CD4-positive, alpha-beta T cell treated with Interleukin-1 beta for 1 hour (primary cell): Measurements from ENCODE around the gene DBR1.
"Not testable (repeated sequence)": the region's sequence is repeated elsewhere in the genome, so short reads cannot be mapped to it uniquely, and the experiment has no call there.

Source experiments
- DNase-seq, 2 donors: peaks; one replicate each; pipeline ENCODE4 v3.0.0-alpha.2; 2020 to 2022

Gene DBR1

DNA sequence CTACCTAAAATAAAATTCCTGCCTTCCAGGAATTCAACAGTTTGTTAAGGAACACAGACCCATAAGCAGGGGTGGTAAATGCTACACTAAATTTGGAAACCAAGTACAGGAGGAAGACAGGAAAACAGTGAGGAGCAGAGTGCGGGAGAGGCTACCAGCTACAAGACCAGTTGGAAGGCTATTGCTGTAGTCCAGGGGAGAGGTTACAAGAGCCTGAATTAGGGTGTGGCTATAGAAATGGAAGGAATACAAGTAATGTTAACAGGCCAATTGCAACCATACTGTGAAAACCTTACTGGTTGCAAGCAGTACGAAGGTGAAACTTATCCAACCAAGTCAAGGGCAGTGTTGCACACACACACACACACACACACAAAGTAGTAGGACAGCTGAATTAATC is 11.5 kb upstream of the DBR1 start:
- no peak for DNase-seq

DNA sequence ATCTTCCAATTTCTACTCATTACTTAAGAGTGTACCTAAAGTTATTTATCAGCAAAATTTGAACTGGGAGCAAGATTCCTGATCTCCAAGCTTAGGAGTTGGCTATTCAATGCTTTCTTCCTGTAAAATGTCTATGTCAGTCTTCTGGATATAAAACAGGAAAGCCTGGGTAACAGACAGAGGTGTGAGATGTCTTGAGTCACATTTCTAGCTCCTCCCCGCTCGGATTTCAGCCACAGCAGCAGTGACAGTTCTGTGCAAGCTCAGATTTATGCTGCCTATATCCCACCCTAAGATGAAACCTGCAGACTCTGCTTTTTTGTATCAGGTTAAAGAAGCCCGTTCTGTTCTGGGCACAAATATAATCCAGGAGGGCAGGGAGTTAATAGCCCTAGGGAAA is 10.3 kb upstream of the DBR1 start:
- DNase-seq = no peak

DNA sequence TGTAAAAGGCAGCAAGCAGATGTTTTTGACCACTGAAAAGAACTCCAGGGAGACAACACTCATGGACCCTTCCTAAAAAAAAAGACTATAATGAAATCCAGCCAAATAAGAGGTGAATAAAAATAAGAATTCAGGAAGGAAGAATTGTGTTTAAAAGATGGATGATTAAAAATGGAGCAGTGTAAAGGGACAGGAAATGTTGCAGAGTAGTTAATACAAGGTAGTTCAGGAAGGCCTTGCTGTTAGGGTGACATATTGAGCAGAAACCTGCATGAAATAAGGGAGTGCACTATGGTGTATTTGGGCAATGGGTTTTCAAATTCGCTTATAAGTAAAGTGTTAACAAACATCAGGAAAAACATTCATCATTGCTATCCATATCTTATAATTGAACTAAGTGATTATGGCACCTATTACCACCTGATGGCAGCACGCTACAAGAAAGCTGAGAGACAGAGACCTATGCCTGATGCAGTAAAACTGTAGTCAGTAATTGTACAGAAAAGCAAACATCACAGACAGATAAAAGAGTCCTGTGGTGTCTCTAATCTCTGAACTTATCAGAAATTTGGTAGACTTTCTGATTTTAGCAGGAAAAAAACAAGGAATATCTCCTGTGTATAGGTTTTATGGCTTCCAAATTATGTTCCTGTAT is 5.8 kb upstream of the DBR1 start:
- peak; percentile 25 to 51 for DNase-seq

DNA sequence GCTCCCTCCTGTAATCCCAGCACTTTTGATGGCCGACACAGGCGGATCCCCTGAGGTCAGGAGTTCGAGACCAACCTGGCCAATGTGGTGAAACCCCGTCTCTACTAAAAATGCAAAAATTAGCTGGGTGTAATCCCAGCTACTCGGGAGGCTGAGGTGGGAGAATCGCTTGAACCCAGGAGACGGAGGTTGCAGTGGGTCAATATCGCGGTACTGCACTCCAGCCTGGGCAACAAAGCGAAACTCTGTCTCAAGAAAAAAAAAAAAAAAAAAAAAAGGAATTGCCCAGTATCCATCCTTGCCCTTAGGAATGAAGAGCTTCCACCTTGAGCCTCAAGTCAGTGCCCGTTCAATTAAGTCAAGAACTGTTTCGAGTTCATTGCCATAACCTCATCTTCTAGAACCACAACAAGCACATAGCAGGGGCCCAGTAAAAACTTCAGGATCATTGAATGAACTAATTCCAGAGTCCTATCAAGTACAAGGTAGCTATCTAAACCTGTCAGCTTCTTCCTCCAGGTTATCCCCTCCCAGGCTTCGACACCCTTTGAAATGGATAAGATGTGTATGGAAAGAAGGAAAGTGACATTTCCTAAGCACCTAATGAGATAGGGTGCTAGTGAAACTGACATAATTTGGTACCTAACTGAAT is 826 bp downstream of the DBR1 start:
- DNase-seq = no peak

DNA sequence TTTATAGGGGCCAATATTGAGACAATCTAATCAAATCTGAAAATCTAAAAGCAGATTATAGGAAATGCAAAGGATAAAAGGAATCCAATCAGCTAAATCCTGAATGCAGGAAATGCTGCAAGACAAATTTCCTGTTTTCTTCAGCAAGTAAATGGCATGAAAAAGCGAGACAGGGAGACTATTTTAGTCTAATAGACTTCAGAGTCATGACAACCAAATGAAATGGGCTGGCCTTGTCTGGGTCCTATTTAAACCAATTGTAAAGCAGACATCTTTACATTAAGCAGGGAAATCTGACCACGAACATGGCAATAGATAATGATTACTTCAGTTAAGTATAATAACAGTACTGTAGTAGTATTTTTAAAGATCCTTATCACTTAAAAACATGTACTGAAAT is 2.1 kb downstream of the DBR1 start:
- no peak for DNase-seq

DNA sequence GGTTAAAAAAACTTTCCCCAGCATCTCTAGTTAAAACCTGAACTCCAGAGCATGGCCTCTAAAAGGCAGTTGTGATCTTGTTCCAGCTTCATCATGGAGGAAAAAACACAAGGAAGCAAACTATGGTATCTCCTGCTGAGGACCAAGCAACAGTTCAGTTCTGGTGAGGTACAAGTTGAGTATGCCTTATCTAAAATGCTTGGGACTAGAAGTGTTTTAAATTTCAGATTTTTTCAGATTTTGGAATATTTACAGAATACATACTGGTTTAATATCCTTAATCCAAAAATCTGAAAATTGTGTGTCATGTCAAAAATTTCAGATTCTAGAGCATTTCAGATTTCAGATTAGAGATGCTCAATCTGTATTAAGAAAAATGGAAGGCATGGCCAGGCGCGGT is 9.7 kb downstream of the DBR1 start:
- no peak for DNase-seq

DNA sequence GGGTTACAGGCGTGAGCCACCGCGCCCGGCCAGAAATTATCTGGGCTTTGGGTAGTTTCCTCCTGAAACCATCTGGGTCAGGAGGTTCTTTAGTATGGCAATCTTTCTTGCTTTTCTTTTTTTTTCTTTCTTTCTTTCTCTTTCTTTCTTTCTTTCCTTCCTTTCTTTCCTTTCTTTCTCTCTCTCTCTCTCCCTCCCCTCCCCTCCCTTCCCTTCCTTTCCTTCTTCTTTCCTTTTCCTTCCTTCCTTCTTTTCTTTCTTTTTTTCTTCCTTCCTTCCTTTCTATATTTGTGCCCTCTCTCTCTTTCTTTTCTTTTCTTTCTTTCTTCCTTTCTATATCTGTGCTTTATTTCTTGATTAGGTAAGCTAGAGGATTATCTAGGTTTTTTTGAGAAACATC is 17.0 kb downstream of the DBR1 start:
- DNase-seq = no peak

DNA sequence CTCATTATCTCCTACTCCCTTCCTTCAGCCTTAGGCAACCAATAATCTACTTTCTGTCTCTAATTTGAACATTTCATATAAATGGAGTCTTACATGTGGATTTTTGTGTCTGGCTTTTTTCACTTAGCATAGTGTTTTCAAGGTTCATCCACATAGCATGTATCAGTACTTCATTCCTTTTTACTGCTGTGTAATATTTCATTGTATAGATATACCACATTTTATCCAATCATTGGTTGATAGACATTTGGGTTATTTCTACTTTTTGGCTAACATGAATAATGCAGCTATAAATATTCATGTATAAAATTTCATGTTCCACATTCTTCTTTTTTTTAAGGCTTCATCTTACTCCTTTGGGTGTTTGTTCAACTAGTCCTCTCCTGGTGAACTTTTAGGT is 20.2 kb downstream of the DBR1 start:
- DNase-seq = no peak

DNA sequence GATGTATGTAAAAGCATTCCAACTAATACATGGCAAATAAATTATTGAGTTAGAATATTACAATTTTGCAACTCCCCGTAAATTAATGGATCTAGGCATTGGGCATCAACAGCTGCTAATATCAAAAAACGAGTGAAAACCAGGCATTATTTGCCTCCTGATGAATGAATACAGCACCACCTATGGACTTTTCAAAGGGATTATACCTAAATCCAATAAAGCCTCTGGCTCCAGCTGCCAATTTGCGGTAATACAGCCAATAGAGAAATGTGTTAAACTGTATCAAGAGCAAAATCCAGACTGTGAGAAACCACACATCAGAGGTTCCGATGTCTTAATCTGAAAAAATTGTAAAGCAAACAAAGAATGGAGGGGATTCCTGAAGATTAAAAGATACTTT is 26.2 kb downstream of the DBR1 start:
- no peak for DNase-seq

DNA sequence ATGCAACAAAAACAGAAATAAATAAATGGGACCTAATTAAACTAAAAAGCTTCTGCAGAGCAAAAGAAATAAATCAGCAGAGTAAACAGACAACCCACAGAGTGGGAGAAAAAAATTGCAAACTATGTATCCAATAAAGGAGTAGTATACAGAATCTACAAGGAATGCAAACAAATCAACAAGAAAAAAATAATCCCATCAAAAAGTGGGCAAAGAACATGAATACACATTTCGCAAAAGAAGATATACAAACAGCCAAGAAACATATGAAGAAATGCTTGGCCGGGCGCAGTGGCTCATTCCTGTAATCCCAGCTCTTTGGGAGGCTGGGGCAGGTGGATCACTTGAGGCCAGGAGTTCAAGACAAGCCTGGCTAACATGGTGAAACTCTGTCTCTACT is 32.5 kb downstream of the DBR1 start:
- not testable (repeated sequence) for DNase-seq

DNA sequence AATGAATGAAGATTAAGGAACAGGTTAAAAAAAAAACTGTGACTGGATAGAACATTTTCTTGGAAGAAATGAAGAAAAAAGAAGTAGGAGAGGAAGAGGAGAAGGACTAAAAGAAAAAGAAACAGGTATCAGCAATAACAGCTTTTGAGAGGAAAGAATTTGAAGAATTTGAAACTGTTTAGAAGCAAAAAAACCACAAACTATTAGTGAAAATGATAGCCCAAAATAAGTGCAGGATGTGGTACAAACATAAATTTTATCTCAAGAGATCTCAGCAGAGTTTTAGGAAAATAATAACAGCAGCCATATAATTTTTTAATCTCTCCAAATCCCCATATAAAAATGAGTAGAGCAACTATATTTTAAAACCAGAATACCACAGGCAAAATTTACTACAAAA is 33.8 kb downstream of the DBR1 start:
- no peak for DNase-seq

DNA sequence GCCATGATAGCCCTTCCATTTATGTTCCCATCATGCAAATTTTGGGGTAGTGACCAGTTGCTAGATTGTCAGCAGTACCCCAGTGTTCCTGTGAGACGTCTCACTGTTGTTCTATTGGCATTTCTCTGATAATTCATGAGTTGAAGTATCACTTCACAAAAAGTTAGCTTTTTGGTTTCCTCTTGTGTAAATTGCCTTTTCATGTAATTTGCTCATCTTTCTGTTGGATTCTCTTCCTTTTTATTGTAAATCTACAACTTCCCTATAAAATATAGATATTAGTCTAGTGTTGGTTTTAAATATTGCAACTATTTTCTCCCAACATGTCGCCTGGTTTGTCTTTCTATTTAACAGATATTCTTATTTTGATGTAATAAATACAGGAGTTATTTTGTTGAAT is 35.0 kb downstream of the DBR1 start:
- DNase-seq = no peak

DNA sequence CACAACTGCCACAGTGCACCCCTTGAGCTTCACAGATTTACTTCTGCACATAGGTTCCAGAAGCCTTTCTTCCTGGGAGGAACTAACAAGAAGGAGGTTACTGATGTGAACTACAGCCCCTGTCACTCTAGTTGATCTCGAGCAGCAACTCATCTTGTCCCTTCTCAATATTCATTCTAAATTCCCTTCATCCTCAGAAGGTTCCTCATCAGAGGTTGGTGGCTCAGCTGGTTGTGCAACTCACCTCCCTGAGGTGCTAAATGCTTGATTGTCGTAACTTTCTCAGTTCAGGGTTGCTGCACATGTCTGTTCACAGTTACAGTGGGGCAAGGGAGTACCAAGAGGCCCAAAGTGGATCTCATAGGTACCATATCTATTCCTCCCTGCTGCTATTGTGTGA is 36.9 kb downstream of the DBR1 start:
- no peak for DNase-seq

DNA sequence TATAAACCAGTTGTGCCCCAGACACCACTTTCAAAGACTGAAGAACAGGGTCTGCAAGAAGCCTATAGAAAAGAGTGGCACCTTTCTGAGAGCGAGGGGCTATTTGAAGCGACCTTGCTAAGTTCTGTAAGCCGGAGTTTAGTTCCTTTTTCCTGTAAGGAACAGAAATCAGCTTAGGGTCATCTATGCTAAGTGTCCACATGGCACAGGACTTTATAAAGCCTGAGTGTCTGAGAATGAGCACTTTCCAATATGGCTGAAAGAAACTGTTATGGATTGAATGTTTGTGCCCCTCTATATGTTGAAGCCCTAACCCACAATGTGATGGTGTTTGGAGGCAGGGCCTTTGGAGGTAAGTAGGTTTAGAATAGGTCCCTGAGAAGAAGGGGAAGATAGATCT is 38.5 kb downstream of the DBR1 start:
- no peak for DNase-seq

DNA sequence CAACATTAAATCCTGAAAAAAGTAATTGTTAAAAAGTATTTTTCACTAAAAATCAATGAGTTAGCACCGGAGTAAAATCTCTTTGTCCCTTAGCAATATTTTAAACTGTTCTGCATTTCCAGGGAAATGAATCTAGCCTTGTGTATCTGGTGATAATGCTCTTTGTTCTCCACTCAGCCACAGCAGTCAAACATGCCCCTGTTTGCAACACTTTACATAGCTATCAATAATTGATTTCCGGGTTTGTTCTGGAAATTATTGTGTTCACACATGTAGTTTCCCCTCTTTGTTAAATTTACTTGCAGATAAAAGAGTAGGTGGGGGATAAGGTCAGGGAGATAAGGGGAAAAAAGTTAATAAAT is 38.9 kb downstream of the DBR1 start:
- no peak for DNase-seq

DNA sequence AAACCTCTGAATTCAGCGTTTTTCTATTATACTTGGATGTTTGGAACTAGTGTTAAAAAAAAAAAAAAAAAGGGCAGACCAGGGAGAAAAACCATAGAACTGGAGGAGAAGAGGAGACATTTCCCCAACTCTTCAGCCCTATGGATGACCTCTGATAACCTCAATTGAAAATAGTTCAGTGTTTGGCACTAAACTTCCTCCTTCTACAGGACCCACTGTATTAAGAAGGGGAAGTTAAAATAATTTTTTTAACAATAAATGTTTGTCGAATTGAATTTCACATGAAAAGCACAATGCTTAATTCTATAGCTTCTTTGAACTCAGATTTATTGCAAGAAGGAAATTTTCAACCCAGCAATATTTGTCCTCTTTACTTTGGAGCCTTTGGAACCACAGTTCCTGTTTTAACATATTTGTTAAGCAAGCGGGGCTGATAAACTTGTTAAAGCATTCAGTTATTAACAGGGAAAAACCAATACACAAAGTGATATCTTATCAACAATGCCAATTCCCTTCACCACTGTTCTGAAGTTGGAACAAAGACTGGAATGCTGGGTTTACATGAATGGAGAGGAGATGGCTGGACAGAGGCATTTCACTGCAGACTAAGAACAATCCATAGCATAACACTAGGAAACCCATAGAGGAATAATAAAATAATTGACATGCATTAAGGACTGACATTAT is 39.4 kb downstream of the DBR1 start:
- no peak for DNase-seq

DNA sequence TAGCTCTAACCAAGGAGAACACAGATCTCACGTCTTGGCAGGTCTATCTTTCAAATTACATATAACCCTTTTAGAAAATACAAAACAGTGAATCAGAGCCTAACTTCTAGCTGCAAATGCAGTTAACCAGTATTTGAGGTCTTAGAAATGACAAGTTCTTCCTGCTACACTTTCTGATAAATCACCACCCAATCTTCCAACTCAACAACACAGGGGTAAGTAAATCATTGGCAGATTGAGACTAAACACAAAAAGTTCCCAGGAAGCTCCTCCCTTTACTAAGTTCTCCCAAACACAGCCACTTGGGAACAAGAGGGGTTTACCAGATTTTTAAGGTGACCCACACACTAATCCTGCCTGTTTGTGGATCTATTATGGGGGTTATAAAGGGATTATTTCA is 42.5 kb downstream of the DBR1 start, which contains the start of gene A4GNT:
Gene A4GNT, minus strand, starts transcription at position 152 of the 400 bp plus-strand sequence. CDS start 1,134 bp downstream, outside the sequence.
- no peak for DNase-seq

DNA sequence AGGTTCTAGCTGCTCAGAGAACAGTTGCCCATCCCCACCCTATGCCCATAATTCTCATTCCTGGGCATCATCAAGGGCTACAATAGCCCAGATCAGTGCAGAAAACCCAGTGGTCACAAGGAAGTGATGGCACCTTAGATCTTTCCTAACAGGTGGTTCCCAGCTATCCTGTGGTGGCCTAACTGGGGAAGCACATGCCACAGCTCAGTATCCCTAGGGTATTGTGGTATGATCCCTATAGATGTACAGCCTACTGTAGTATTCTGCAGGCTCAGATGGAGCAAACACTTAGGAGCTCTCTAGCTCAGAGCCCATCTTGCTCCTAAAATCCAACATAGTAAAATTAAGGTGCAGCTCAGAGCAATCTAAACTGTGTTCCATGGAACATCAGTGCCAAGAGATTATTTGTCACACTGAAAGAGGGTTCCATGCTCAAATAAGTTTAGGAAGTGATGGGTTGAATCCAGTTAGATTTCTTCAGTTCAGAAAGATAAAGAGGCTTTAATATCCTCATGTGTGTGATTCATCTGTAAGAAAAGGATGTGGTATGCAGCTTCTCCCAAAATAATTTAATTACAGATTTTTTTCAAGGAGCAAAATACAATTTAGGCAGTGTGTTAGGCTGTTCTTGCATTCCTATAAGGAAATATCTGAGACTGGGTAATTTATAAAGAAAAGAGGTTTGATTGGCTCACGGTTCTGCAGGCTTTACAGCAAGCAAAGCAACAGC is 46.9 kb downstream of the DBR1 start:
- no peak for DNase-seq

DNA sequence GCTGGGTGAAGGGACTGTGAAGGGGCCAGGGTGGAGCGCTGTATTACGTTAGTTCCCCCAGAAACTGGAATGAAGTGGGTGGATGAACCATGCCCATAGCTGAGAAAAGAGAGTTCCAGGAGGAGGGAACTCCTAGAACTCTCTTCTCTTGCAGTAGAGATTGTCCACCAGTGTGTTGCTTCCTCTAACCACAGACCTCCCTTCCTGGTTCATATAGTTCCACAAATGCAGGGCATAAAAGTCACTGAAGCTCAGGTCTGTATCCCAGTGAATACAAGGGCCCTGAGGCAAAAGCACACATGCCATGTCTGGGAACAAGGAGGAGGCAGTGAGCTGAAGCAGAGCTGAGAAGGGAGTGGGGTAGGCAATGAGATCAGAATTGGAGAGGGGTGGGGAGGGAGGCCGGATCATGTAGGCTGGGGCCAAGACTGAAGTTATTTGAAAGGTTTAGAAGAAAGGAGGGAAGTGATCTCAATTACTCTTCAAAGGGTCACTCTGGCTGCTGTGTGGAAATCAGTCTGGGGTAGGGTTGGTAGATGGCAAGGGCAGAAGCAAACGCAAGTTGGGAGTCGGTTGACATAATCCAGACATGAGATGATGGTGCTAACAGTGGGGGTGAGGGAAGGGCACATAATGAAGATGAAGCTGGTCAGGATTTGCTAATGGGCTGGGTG is 49.0 kb downstream of the DBR1 start:
- DNase-seq = no peak

DNA sequence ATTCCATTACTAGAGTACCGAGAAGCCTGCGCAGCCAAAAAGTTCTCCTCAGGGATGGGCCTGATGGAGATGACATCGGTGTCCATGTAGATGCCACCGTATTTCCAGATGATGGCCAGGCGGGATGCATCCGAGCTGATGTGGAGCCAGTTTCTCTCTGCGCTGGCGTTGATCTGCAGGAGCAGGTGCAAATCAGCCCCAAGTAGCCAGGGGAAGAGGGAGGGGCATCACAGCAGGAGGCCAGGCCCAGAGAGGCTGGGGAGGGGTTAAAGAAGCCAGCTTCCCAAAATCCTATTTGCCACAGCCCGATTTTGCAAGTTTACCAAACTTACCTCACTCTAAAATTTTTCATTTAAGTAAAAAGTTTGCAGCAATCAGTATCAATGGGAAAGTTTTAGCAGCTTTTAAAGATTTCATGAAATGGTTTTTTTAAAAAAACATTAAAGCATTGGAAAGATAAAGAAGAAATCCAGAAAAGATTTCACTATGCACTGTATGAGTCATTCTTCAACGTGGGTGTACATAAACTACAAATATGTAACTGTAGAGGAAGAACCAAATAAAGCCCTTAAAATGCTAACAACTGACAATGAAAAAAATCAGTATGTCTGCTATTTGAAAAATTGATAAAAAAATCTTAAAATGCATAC is 49.9 kb downstream of the DBR1 start:
- no peak for DNase-seq

DNA sequence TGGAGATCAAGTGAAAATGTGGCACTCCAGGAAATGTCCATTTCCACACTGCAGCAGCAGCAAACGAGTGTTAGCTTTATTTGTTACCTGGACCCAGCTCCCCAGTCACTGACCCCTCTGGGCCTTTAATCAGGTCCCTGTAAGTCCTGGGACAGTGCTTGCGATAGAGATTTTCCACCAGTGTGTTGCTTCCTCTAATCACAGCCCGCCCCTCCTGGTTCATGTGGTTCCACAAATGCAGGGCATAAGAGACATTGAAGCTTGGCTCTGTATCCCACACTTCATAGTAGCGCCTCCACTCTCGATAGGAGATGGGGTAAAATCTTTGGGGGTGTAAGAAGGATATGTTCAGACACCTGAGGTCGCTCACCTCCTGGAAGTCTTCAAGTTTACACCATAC is 50.5 kb downstream of the DBR1 start:
- DNase-seq = no peak

DNA sequence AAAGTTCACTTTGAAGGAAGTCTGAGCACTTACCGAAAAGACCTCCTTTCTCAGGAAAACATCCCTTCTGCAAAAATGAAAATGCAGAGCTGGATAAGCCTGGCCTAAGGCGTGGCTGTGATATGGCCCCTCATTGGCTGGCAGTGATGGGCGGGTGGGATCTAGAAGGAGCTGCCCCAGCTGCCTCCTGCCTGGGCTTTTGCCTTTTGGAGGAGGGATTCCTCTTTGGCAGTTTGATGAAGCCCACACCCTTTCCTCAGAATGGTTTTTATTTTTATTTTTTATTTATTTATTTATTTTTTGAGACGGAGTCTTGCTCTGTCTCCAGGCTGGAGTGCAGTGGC is 55.3 kb downstream of the DBR1 start:
- no peak for DNase-seq
